Activated naive CD4-positive, alpha-beta T cell treated with anti-CD3 and anti-CD28 coated beads, Interleukin-2, amount 50 U/mL, for 16 hours (primary cell): ENCODE results near the gene TNNT1.
"Not testable (repeated sequence)": the region's sequence is repeated elsewhere in the genome, so short reads cannot be mapped to it uniquely, and the experiment has no call there.

Source experiments
- DNase-seq: peaks from one replicate; pipeline ENCODE4 v3.0.0-alpha.2; 2020

Gene TNNT1

DNA sequence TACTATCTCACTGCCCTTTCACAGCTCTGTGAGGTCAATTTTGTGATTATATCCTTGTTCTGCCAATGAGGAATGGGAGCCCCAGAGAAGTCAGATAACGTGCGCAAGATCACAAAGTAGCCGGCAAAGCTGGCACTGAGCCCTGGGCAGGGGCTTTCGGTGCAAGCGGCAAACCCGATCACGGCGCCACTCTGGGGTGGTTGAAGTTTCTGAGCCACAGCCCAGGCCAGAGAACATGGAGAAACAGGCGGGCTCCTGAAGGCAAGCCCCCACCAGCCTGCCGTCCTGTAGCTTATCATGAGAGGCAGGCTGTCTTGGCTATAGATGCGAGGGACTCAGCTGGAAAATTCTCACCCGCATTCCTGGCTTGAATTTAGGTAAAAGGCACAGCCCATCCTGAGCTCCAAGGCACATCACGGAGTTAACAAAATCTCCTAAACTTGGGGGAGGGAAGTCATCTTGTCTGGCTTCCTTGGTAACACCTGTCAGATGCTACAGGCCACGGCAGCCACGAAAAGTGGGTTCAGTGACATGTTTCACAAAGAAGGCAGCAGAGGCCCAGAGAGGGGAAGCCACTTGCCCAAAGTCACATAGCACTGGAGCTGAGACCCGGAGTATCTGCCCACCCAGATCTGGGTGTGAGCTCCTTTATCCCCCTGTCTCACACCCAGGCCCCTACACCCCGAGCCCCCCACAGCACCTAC lies 12.5 kb downstream of the TNNT1 start:
- no peak for DNase-seq

DNA sequence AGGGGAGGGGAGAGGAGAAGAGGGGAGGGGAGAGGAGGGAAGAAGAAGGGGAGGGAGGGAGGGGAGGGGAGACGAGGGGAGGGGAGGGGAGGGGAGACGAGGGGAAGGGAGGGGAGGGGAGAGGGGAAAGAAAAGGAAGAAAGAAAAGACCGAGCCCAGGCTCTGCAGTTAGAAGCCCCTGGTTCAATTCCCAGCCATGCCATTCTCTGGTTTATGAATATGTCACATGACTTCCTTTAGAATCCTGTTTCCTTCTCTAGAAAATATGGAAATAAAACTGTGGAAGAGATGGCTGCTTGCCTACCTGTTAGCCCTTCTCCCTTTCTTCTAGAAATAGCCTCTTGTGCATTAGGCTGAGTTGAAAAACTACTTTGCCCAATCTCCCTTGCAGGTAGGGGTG lies 14.3 kb downstream of the TNNT1 start:
- DNase-seq: no peak

DNA sequence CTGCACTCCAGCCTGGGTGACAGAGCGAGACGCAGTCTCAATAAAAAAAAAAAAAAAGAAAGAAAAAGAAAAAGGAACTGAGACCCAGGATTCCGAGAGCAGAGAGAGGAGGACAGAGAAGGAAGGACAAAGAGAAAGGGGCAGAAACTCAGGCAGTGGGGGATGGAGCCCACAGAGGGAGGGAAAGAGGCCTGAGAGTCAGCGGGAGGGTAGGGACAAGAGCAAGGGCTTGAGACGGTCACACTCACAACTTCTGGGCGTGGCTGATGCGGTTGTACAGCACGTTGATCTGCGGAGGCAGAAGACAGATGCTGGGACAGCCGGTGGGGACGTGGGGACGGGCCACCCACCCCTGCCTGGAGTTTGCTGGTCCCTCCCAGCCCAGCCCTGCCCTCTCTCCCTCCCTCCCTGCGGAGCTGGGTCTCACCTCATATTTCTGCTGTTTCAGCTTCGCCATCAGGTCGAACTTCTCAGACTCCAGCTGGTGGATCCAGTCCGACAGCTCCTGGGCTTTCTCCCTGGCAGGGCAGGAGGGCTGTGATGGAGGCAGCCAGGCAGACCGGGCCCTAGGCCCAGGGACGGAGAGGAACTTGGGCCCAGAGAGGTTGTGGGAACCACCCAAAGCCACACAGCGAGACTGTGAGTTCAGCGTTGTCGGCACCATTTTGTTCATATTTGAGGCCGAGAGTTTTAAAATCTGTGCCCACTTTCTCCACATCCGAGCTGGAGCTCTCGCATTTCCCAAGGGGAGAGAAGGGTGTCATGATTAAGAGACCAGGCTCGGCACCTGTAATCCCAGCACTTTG lies 15.2 kb downstream of the TNNT1 start:
- no peak for DNase-seq

DNA sequence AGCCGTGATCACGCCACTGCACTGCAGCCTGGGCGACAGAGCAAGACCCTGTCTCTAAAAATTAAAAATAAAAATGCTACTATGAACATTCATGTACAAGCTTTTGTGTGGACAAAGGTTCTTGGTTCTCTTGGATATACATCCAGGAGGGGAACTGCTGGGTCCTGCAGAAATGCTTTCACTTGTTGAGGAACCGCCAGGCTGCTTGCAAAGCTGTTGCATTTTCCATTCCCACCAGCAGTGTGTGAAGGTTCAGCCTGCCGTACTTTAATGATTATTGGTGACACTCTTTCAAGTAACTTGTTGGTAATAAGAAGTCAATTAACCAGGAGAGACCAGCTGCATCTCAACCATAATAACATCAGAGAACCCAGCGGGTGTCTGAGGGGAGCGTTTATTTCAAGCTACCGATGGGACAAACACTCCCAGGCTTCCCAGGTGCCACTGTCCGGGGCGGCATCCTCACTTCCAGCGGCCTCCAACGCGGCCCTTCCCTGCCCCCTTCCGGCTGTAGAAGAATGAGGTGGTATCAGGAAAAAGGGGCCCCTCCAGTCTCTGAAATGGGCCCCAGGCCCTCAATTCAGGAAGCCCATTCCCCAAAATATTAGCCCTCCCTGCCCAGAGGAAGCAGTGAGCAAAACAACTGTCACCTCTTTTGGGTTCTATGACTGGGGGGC lies 16.4 kb downstream of the TNNT1 start:
- no peak for DNase-seq

DNA sequence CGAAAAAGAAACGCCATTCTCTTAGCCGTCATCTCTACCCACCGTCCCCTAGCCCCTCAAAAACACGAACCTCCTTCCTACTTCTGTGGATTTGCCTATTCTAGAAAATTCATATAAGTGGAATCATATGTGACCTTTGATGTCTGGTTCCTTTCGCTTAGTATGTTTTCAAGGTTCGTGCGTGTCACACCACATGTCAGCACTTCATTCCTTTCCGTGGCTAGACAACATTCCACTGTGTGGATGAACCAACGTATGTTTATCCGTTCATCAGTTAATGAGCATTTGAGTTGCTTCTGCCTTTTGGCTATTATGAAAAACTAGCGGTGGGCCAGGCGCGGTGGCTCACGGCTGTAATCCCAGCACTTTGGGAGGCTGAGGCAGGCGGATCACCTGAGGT lies 17.6 kb downstream of the TNNT1 start:
- DNase-seq: no peak

DNA sequence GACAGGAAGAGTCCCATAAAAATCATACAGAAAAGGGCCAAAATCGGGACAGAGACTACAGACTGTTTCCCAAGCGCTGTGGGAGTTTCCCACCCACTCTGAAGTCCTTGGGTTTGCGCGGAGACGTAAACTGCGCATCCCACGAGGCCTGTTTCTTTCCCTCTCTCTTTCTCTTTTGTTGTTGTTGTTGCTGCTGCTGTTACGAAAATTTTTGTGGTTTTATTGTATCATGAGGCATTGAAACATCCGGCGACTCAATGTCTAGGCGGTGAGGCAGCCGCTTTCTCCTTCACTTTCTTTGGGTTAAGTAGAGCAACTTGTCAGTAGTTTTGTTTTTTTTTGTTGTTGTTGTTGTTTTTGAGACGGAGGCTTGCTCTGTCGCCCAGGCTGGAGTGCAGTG lies 30.0 kb downstream of the TNNT1 start:
- no peak for DNase-seq

DNA sequence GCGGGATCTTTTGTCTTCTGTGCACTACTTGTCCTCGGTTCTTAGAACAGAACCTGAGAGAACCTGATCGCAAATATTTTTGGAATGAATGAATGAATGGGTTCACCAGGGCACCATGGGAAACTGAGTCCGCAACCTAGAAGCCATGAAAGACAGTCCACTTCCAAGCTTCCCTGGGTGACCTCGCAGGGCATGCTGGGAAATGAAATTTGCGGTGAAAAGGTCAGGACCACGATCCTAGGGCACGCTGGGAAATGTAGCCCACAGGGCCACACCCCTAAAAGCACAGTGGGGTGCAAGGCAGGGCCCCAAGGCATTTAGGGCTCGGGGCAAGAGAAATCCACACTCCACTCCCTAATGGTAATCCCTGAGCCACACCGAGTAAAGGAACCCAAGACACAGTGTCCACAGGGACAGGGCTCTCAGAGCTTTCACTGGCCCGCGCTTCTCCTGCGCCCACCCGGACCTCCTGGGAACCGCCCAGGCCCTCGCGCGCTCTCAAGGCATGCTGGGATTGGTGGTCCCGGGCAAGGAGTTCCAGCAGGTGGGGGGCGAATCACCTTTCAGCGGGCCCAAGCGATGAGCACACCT lies 30.5 kb downstream of the TNNT1 start:
- no peak for DNase-seq

DNA sequence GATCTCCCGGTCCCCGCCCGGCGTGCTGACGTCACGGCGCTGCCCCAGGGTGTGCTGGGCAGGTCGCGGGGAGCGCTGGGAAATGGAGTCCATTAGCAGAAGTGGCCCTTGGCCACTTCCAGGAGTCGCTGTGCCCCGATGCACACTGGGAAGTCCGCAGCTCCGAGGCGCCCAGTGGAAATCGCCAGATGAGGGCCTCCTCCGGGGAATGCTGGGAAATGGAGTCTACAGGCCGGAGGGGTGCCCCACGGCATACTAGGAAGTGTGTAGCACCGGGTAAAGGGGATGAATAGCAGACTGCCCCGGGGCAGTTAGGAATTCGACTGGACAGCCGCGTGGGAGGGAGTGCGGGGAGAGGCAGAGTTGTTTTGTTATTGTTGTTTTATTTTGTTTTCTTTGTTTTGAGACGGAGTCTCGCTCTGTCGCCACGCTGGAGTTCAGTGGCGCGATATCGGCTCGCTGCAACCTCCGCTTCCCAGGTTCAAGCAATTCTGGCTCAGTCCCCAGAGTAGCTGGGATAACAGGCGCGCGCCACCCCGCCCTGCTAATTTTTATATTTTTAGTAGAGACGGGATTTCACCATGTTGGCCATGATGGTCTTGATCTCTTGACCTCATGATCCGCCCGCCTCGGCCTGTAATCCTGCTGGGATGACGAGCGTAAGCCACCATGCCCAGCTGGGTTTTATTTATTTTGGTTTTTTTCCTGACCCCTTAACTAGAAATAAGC lies 31.2 kb downstream of the TNNT1 start:
- peak; percentile 98 for DNase-seq

DNA sequence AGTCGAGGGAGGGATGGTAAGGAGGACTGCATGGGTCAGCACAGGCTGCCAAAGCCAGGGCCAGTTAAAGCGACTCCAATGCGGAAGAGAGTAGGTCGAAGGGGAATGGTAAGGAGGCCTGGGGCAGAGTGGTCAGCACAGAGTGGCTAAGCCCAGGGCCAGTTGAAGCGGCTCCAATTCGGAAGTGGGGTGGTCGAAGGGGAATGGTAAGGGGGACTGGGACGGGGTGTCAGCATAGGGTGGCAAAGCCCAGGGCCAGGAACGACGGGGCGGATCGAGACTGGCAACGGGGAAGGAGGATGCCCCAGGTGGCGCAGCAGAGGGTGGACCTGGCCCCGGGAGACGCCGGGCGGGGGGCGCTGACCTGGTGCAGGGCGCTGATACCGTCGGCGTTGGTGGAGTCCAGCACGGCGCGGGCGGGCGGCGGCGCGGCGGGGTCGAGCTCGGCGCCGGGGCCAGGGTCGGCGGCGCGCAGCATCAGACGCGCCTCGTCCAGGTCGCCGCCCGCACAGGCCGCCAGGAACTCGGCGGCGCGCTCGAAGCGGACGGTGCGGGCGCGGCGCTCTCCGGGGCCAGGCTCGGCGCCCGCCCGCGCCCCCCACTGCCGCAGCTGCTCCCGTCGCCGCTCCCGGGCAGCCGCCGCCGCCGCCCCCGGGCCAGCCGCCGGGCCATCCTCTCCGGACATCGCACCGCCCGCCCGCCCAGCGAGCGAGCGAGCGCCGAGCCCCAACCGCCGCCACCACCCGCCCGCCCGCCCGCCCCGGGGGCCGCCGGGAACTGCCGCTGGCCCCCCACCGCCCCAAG lies 31.9 kb downstream of the TNNT1 start, which contains the start of gene PPP1R12C:
Gene PPP1R12C (minus strand): TSS at position 779 of the 804 bp plus-strand sequence. CDS start 94 bp downstream, at position 685.
- no peak for DNase-seq

DNA sequence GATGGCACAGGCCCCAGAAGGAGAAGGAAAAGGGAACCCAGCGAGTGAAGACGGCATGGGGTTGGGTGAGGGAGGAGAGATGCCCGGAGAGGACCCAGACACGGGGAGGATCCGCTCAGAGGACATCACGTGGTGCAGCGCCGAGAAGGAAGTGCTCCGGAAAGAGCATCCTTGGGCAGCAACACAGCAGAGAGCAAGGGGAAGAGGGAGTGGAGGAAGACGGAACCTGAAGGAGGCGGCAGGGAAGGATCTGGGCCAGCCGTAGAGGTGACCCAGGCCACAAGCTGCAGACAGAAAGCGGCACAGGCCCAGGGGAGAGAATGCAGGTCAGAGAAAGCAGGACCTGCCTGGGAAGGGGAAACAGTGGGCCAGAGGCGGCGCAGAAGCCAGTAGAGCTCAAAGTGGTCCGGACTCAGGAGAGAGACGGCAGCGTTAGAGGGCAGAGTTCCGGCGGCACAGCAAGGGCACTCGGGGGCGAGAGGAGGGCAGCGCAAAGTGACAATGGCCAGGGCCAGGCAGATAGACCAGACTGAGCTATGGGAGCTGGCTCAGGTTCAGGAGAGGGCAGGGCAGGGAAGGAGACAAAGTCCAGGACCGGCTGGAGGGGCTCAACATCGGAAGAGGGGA lies 32.7 kb downstream of the TNNT1 start:
- peak; percentile 40 for DNase-seq

DNA sequence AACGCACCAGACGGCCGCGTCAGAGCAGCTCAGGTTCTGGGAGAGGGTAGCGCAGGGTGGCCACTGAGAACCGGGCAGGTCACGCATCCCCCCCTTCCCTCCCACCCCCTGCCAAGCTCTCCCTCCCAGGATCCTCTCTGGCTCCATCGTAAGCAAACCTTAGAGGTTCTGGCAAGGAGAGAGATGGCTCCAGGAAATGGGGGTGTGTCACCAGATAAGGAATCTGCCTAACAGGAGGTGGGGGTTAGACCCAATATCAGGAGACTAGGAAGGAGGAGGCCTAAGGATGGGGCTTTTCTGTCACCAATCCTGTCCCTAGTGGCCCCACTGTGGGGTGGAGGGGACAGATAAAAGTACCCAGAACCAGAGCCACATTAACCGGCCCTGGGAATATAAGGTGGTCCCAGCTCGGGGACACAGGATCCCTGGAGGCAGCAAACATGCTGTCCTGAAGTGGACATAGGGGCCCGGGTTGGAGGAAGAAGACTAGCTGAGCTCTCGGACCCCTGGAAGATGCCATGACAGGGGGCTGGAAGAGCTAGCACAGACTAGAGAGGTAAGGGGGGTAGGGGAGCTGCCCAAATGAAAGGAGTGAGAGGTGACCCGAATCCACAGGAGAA lies 33.5 kb downstream of the TNNT1 start:
- DNase-seq: no peak

DNA sequence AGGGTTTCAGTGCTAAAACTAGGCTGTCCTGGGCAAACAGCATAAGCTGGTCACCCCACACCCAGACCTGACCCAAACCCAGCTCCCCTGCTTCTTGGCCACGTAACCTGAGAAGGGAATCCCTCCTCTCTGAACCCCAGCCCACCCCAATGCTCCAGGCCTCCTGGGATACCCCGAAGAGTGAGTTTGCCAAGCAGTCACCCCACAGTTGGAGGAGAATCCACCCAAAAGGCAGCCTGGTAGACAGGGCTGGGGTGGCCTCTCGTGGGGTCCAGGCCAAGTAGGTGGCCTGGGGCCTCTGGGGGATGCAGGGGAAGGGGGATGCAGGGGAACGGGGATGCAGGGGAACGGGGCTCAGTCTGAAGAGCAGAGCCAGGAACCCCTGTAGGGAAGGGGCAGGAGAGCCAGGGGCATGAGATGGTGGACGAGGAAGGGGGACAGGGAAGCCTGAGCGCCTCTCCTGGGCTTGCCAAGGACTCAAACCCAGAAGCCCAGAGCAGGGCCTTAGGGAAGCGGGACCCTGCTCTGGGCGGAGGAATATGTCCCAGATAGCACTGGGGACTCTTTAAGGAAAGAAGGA lies 34.4 kb downstream of the TNNT1 start:
- DNase-seq: no peak

DNA sequence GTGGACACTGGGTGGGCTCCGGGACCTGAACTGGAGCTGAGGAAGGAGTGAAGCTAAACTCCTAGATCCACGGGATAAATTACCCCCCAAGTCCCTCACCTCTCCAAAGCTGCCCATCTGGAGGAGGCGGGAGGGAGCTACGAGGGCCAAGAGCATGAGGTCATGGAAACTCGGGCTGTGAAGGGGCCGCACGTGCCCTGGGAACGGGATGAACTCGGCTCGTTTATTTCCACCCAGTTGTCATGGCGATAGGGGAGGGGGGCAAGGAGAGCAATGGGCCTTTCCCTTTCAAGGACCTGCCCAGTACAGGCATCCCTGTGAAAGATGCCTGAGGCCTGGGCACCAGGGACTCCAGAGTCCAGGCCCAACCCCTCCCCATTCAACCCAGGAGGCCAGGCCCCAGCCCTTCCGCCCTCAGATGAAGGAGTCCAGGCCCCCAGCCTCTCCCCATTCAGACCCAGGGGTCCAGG lies 35.4 kb downstream of the TNNT1 start:
- DNase-seq: no peak

DNA sequence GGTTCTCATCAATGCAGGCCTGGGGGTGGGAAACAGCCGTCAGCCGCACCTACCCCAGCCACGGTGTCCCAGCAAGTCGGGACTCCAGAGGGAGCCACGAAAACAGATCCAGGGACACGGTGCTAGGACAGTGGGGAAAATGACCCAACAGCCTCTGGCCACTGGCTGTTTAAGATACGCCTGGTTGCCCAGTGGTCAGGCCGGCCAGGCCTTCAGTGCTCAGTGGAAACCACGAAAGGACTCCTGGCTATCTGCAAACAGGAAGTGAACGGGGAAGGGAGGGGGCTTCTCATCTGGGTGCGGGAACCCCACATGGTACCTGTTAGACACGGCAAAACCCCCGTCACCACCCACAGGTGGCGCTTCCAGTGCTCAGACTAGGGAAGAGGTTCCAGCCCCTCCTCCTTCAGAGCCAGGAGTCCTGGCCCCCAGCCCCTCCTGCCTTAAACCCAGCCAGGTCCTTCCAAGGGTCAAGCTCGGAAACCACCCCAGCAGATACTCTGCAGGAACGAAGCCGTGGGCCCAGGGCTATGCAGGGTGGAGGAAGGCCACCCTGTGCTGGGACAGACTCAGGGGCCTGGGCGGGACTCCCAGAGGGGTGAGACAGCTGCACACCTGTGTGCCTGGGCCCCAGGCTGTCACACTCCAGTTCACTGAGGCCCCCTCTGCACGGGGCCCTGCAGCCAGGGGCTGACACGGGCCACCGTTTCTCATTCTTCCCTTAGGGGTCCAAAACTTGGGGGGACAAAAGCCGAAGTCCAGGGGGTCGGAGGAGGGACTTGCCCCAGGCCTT lies 36.0 kb downstream of the TNNT1 start:
- no peak for DNase-seq

DNA sequence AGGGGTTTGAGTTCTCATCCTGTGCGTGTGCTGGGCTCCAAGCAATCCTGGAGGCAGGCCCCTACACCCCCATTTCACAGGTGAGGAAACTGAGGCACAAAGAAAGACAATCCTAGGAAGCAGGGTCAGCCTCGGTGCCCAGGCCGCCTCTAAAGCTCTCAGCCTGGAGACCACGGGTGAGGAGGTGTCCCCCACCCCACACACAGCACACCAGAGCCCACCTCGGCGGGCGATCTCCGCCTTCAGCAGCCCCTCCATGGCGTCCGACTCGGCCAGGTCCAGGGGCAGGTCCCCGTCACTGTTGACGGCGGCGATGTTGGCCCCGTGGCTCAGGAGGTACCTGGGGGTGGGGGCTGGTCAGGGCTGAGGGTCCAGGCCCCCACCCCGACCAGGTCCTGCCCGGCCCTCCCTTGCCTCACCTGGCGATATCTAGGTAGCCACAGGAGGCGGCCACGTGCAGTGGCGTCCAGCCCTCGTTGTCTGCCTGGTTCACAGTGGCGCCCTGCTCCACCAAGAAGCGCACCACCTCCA lies 36.7 kb downstream of the TNNT1 start:
- no peak for DNase-seq

DNA sequence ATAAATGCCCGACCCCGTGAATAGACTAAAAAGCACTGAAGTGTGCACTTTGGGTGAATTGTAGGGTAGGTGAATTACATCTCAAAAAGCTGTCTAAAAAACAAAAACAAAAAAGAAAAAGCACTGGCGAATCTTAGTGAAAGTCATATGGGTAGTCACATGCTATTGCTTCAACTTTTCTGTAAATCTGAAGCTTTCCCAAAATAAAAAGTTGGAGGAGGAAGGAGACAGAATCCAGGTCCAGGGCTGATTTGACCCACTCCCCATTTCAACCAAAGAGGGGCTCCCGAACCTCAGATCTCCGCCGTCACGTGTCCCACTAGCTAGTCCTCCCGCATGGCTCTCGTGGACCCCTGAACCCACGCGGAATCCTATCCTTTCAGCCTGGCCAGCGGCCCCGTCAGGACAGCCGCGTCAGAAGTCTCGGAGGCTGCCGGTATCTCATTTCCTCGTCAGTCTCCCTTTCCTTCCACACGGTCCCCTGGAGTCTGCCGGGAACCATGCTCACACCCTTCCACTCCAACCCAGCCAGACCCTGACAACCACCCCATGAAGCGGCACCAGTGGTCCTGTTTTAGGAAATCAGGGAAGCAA lies 37.7 kb downstream of the TNNT1 start:
- DNase-seq: no peak

DNA sequence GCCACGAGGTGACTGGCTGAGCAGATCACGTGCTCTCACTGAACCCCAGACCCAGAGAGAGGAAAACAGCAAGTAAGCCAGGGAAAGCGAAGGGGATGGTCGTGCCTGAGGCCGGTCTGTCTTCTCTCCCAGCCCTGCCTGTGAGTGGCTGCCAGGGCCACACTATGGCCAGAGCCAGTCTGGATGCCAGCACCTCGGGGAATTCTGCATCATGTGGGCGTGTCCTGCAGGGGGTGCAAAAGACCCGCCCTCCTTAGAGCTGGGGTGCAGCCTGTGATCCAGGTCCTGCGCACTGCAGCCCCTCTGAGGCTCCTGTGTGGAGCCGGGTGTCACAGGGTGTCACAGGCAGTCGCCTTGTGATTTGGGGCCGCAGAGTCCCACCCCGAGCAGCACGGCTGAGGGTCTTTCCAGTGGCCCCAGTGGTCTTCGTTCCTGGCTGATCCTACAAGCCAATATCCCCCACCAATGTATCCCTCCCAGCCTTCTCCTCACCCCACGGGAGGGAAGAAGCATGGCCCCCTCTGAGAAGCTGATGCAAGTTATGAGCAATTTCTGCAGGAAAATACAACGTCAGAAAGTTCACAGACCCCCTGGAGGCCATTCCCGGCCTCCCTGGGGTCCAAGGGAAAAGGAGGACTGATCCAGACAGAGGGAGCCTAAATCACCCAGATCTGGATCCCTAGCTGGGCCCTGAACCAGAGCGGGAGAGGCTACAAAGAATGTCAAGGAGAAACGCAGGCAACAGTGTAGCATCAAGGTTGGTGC lies 39.3 kb downstream of the TNNT1 start:
- no peak for DNase-seq

DNA sequence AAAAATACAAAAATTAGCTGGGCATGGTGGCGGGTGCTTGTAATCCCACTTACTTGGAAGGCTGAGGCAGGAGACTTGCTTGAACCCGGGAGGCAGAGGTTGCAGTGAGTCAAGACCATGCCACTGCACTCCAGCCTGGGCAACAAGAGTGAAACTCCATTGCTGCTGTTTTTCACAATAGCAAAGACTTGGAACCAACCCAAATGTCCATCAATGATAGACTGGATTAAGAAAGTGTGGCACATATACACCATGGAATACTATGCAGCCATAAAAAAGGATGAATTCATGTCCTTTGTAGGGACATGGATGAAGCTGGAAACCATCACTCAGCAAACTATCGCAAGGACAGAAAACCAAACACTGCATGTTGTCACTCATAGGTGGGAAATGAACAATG lies 41.8 kb downstream of the TNNT1 start:
- not testable (repeated sequence) for DNase-seq
